G401.6 (cell line): Measurements from ENCODE around the gene MMP27.
A peak's percentile ranks its signal among the peaks of the same experiment; 100 is the strongest.
"Not testable (repeated sequence)": the region's sequence is repeated elsewhere in the genome, so short reads cannot be mapped to it uniquely, and the experiment has no call there.

Source experiments
- FAIRE-seq: peaks from 2 replicates; lab custom pipeline; 2012; peaks lifted over from hg19 to GRCh38; lab: Jason Lieb, UNC

The MMP27 gene, protein sequence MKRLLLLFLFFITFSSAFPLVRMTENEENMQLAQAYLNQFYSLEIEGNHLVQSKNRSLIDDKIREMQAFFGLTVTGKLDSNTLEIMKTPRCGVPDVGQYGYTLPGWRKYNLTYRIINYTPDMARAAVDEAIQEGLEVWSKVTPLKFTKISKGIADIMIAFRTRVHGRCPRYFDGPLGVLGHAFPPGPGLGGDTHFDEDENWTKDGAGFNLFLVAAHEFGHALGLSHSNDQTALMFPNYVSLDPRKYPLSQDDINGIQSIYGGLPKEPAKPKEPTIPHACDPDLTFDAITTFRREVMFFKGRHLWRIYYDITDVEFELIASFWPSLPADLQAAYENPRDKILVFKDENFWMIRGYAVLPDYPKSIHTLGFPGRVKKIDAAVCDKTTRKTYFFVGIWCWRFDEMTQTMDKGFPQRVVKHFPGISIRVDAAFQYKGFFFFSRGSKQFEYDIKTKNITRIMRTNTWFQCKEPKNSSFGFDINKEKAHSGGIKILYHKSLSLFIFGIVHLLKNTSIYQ

DNA sequence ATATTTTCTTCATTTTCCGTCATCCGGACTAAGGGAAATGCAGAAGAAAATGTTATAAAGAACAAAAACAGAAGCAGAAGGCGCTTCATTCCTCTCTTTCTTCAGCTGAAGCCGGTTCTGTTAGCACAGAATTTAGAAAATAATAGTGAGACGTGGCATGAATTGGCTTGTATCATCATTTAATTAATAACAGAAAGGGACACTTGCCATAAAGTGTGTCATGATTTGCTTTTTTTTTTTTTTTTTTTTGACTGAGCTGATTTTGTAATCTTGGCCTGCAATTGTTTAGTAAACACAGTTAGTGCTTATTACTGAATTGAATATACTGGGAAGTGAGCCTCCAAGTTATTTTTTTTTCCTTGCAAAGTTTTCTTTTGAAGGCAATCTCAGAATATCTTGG is at the start of gene MMP27:
MMP27 (minus strand) TSS at position 144 of the 400 bp plus-strand sequence; CDS start at position 89, 55 bp downstream.
- no peak for FAIRE-seq

DNA sequence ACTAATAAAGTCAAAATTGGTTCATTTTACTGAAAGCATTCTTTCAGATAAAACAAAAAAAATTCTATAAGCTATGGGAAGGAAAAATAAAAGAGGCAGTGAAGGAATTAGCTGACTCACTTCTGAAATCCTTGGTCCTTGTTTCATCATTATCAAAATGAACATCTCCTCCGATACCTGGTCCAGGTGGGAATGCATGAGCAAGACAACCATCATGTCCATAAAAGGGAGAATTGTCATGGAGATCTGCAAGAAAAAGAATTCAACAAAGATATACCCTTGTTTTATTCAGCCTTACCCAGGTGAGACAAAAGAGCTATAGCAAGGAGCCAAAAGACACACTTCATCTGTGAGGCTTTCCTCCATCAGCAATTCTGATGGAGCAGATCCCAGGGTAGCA is 47.7 kb upstream of the MMP27 start:
- no peak for FAIRE-seq

DNA sequence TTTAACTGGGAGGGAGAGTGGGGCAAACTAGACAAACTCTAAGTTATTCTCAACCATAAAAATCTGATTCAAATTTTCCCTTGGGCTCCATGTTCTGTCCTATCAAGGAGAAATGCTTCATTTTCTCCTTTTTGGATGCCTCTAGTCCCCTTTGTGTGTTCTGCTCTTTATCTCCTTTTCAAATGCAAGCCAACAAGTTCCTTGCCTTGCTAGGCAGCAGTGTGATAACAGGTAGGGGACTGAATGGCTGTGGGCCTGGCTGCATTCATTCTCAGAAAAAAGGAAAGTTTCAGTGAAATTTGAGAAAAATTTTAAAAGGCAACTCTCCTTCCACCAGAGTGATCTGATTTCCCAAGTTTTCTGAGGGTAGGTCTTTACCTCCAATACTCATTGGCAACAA is 46.1 kb upstream of the MMP27 start:
- no peak for FAIRE-seq

DNA sequence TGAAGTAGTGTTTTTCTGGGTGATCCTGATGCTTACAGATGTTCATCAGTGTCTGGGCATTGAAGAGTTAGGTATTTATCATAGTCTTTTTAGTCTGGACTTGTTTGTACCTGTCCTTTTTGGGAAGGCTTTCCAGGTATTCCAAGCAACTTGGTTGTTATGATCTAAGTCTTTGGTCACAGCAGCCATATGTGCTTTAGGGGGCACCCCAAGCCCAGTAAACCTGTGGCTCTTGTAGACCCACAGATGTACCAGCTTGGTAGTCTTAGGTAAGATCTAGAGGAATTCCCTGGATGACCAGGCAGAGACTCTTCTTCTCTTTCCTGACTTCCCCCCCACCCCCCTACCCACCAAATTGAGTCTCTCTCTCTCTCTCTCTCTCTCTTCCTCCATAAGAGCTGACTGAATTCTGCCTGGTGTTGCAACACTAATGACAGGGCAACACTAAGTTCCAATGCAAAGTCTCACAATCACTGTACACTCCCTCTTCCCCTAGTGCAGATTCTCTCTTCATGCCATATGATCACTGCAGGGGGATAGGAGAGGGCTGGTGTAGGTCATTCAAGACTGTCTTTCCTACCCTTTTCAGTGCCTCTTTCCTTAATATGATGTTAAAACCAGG is 43.6 kb upstream of the MMP27 start:
- no peak for FAIRE-seq

DNA sequence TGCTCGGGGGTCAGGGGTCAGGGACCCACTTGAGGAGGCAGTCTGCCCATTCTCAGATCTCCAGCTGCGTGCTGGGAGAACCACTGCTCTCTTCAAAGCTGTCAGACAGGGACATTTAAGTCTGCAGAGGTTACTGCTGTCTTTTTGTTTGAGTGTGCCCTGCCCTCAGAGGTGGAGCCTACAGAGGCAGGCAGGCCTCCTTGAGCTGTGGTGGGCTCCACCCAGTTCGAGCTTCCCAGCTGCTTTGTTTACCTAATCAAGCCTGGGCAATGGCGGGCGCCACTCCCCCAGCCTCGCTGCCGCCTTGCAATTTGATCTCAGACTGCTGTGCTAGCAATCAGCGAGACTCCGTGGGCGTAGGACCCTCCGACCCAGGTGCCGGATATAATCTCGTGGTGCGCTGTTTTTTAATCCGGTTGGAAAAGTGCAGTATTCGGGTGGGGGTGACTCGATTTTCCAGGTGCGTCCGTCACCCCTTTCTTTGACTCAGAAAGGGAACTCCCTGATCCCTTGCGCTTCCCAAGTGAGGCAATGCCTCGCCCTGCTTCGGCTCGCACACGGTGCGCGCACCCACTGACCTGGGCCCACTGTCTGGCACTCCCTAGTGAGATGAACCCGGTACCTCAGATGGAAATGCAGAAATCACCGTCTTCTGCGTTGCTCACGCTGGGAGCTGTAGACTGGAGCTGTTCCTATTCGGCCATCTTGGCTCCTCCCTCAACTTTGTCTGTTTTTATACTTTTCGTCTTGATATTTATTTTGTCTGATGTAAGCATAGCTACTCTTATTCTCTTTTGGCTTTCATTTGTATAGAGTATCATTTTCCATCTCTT is 41.4 kb upstream of the MMP27 start:
- not testable (repeated sequence) for FAIRE-seq

DNA sequence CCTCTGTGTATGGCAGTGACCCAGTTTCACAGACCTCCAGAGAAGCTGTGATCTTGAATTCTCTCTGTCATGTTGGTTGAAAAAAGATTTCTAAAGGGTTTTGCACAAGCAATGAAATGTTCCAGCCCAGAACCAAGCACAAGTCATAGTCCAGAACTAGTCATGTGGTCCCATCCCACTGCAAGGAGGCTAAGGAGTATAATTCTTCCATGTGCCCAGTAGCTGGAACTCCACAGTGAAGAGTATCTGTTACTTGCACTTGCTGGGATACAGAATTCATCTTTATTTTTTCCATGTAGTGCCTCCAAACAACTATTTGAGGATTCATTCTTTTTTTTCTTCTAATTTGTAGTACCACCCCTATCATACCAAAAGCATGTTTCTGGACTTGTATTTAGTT is 29.1 kb upstream of the MMP27 start:
- no peak for FAIRE-seq

DNA sequence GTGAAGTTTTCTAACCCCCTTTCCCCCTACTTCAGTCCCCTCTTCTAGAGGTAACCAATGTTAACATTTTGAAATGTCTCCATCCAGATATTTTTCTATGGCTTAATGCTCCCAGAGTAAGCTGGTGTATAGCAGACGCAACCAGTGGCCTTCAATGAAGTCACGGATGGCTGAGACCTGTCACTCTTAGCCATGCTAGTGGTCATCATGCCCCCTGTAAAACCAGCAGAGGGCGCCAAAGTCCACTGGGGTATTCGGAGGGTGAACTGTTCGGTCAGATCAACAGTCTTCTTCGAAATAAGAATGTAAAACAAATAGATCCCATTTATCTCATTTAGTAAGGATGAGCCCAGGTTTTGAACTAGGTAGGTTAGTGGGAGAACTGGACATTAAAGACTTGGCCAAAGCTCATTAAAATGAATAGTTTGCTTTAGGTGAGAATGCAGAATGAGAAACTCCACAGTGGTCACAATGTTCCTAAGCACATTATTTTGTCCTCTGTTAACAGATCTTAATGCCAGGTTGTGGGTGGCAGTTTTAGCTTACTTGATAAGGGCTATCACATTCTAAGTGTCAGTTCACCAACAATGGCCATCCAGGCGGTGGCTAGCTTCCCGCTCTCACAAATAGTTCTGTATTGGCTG is 27.8 kb upstream of the MMP27 start:
- peak; percentile 76 for FAIRE-seq

DNA sequence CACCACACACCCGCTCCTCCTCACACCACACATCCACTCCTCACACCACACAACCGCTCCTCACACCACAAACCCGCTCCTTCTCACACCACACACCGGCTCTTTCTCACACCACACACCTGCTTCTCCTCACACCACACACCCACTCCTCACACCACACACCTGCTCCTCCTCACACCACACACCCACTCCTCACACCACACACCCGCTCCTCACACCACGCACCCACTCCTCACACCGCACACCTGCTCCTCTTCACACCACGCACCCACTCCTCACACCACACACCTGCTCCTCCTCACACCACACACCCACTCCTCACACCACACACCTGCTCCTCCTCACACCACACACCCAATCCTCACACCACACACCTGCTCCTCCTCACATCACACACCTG is 25.4 kb upstream of the MMP27 start:
- FAIRE-seq: not testable (repeated sequence)

DNA sequence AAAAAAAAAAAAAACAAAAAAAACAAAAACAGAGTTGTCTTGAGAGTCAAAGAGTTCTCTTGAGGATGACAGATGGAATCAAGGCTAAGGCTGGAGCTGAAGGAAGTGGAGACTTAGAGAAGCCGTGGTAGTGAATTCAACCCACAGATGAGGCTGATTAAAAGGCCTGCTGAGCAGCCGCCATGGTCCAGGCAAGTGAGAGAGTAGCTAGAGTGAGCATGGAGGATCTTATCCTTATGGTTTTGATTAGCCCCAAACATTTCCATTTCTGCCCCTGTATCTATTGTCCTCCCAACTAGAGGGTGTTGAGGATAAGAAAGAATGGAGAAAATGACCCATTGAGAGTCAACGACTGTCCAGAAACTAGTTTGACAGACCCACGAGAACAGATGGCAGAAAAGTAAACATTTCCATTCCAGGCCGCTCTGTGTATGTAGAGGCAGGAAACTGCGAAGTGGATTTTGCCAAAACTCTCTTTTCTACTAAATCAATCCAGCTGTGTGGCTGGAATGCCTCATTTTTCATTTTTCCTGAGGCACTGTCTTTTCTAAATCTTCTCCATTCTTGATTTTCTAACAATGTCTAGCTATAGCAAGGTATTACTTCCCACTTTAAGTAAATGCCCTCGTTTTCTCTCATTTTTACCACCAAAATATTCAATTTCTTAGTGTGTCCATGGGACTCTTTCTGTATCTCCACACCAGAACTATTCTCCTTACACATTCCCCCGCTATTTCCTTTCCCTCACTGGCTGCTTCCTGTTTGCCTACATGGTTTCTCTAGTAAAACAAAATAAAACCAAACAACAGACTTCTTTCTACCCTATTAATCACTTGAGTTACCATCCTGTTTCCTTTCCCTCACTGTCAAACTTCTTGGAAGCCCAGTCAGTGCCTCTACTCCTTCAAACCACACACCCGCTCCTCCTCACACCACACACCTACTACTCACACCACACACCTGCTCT is 24.6 kb upstream of the MMP27 start:
- no peak for FAIRE-seq

DNA sequence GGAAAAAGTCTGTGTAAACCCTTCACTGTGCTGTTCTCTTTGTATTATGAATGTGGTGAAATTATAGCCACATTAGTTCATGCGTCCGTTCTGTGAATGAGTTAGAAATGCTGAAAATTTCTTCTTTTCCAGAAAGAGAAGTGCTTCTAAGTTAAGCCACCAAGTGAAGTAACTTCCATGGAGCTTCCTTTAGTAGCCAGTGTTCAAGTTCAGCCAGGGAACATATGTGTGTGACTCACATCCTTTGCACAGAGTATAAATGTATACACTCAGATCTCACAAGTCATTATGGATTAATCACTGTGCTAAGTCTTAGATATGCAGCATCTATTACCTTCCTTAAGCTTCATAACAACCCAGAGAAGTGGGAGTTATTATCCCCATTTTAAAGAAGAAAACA is 22.3 kb upstream of the MMP27 start:
- FAIRE-seq: no peak

DNA sequence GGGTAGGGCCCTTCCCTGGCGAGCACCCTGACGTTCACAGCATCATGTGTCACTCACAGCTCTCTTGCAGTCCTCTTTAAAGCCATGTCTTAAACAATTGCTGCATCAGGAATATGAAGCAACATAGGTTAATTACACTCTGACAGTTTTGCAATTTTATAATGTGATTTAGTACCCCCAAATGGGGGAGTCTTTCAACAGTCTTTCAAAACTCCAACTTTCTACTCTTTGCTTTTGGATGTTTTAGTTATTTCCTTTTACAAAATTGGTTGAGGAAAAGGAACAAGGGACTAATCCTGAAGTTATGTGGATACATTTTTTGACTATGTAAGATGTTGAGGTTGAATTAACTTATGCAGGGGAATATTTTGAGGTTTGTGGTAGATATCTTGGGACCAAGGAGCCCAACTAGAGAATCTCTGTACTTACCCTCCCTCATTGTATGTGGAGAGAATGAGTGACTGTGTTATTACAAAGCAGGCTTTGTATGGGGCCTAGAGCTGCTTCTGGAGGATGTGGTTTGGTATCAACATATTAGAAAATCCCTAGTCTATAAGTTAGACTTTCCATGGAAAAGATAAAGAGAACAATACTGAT is 19.4 kb upstream of the MMP27 start, which contains the start of gene MMP8:
MMP8 (minus strand) TSS at position 51 of the 597 bp plus-strand sequence. CDS start 99 bp downstream, outside the sequence.
- FAIRE-seq: no peak

DNA sequence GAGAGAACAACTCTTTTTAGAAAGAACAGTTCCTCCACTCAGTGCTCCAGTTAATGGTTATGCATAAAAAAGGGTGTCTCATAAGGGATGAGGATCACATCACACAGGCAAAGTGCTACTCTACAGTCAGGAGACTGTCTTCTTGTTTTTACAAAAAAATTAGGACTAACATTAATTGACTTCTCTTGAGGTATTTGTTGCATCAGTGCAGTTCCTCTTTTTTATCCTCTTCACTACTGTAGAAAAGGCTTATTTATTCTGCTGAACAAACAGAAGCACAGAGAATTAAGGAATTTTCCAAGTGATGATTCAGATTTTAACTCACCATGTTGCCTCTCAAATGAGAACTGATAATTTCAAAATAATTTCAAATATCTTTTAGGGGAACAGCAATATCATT is 17.3 kb upstream of the MMP27 start:
- no peak for FAIRE-seq

DNA sequence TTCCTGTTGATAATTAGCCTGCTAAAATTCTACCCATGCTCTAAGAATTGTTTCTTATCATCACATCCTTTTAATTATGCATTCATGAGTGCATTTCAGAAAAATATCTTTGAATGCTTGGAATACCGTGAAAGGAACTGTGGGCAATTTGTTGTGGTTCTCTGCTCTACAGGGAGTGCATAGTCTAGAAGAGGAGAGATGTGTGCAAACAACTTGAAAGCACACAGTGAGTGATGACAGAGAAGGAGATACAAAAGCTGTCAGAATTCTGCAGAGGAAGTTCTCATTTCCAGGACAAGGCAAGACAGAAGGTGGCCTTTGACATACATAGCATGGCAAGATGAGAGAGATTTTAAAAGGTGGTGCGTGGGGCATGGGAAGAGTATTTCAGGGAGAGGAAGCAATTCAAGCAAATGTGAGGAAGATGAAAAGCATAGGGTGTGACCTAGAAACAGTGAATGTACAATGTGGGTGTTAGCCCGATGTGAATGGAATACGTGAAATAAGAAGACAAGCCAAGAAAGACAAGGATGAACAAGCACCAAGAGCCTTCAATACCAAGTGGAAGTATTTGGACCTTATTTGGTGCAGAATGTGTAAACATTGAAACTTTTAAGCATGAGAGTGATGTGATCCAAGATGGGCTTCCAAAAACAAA is 14.2 kb upstream of the MMP27 start:
- FAIRE-seq: no peak

DNA sequence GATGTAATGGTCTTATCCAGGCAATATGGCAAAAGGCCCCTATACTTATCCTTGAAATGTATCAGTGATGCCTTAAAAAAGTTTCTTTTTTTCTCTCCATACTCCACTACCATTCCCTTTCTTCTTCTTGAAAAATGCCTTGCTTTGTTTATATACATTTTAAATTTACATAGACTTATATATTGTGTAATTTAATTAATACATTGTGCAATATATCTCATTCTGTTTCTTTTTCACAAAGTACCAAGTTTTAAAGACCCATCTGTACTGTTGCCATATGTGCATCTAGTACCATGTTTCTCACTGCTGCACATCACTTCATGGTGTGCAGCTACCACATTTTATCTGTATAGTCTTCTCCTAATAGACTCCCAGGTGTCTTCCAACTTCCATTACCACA is 11.7 kb upstream of the MMP27 start:
- no peak for FAIRE-seq

DNA sequence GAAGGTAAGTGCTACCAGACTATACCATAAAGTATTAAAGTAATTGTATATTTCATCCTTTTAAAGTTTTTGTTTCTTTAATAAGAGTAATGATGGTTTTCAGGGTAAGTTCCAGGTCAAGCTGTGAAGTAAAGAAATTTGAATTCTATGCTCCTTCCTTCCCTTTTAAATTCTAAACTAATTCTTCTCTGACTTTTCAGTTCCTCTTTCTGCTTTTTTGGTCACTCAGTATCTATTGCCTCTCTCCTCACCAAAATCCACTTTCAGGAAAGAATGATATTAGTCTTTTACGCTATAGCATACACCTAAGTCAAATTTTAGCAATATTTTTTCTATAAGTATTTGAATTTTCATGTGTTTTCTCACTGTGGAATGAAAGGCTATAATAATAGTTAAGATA is 11.0 kb upstream of the MMP27 start:
- no peak for FAIRE-seq

DNA sequence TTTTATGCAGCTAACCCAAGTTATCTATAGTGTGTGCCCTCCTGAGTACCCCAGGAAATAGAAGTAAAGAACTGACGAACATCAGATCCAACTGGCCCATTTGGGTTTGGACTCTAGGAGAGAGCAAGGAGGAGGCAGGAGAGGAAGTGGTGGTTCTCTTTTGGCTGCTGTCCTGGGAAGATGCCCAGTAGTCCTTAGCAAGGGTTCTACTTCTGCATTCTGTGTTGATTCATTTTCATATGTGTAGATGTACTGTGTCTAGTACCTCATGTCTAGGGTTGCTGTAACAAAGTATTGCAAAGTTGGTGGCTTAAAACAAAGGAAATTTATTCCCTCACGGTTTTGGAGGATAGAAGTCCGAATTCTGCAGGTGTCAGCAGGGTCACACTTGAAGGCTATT is 6.6 kb upstream of the MMP27 start:
- no peak for FAIRE-seq

DNA sequence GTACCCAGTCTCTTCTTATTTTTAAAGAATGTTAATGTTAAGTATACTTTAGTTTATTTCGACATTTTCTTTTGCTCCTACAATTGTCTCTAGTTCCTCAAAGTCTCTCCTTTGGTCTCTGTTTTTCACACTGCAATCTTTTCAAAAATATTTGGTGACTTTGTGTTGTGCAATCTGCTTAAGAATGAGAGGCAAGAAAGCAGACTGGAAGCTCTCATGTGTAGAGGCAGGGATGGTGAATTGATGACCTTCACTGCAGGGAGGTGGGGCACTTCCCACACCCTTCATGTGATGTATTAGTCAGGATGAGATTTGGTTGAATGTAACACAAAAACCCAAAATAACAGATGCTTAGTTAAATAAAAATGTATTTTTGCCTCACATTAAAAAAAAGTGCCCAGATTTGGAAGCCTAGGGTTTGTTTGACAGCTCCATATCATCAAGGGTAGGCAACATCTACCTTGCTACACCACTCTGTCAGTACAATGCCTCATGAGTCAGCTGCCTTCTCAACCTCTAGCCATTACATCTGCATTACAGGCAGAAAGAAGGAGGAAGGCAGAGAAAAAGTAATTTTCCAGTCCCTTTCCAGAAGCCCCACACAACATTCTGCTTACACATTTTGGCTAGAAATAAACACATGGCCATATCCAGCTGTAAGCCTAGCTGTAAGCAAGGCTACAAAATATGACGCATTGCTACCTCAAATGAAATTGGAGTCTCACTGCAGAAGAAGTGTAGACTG is 3.8 kb upstream of the MMP27 start:
- FAIRE-seq: no peak

DNA sequence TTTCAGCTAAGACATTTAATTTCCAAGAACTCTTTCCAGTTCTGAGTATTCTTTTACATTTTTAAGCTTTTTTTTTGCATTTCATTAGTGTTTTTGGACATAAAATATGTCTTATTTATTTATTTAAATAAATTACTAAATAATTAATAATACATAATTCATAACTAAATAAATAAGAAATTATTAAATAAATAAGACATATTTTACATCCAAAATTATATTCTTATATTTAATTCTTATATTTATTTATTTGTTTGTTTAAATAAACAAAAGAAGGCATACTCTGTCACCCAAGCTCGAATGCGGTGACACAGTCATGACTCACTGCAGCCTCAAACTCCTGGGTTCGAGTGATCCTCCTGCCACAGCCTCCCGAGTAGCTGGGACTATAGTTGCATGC is 3.1 kb upstream of the MMP27 start:
- peak; percentile 88 for FAIRE-seq

DNA sequence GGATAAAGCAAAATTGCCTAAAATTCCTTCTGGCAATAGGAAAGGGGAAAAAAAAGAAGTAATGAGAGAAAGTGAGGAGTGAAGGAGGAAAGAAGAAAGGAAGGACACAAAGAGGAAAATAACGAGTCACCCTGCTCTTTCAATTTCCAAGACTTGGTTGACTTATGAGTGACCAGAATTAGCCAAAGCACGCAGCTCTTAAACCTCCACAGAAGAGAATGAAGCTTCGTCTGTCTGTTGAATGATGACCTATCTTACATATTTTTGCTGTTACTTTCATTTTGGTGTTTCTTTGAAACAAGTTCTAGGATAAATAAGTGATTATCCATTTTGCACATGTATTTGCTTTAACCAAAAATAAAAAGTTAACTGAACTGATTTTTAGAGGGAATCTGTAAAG is 728 bp downstream of the MMP27 start:
- no peak for FAIRE-seq
